DMS53 (cell line): Measurements from ENCODE around the gene MIDN.

Experiments used
- DNase-seq: peaks from one replicate; lab custom pipeline; 2025; lab: John Stamatoyannopoulos, UW

The MIDN gene

GRCh38 chr19:1233115-1233667, 15.2 kb upstream of the MIDN start:
- DNase-seq: no peak

- DNase-seq: no peak
Observed at GRCh38 chr19:1234051-1234954, 14.1 kb upstream of the MIDN start.

- no peak for DNase-seq
Observed at GRCh38 chr19:1234955-1235380, 13.4 kb upstream of the MIDN start.

- no peak for DNase-seq
Observed at GRCh38 chr19:1235625-1236538, 12.5 kb upstream of the MIDN start.

- DNase-seq: no peak
Observed at GRCh38 chr19:1236576-1236975, 11.8 kb upstream of the MIDN start.

GRCh38 chr19:1237027-1237659, 11.2 kb upstream of the MIDN start:
- DNase-seq: peak; percentile 50

GRCh38 chr19:1237754-1238368, 10.5 kb upstream of the MIDN start, which contains the start of gene CBARP:
CBARP (minus strand) TSS chr19:1238005; CDS start chr19:1236100, 1,905 bp downstream.
- peak; percentile 60 for DNase-seq

GRCh38 chr19:1238369-1239303, 9.7 kb upstream of the MIDN start:
- DNase-seq: peak; percentile 26

GRCh38 chr19:1239420-1239795, 9.0 kb upstream of the MIDN start:
- DNase-seq: no peak

GRCh38 chr19:1239796-1240737, 8.3 kb upstream of the MIDN start:
- peak; percentile 94 for DNase-seq

- peak; percentile 51 for DNase-seq
Observed at GRCh38 chr19:1240925-1241324, 7.5 kb upstream of the MIDN start.

- peak; percentile 96 for DNase-seq
Observed at GRCh38 chr19:1241417-1242095, 6.8 kb upstream of the MIDN start, which contains the start of gene ATP5F1D. ATP5F1D (plus strand) TSS chr19:1241751; CDS start chr19:1241851, 100 bp downstream.

- peak; percentile 84 for DNase-seq
Observed at GRCh38 chr19:1243768-1244692, 4.4 kb upstream of the MIDN start.

GRCh38 chr19:1244693-1245451, 3.5 kb upstream of the MIDN start:
- peak; percentile 34 for DNase-seq

GRCh38 chr19:1245494-1246264, 2.7 kb upstream of the MIDN start:
- no peak for DNase-seq
